Measurements from ENCODE around the gene GTF2H1.

GRCh38 chr11:18384157-18384641 lies 61.8 kb downstream of the GTF2H1 start:
- no peak for TF ChIP-seq GATA3 (IDR thresholded peaks at IDR 0.05; ENCODE audit: low read depth, low read length)
- no peak for TF ChIP-seq GATA2 (IDR thresholded peaks at IDR 0.05; ENCODE audit: low read depth, low read length)
